ENCODE results near the gene RPL35. TPM values are rescaled to one million over a fixed set of nuclear protein-coding genes. Genes with fewer than 3 reads are reported as not detected.

The RPL35 gene
- total RNA-seq, 1 experiment from 2014 or later: 736 TPM

- Mint-ChIP-seq H3K27me3 (ENCODE audit: unreplicated experiment) (no peaks in the 10 kb centered on the region), H3K27ac (ENCODE audit: unreplicated experiment) (no peak overlapping the region), H3K4me1 (ENCODE audit: low read depth, unreplicated experiment) (no peaks in the 10 kb centered on the region), H3K36me3 (ENCODE audit: insufficient read depth, unreplicated experiment) (peaks cover 24% of the 10 kb centered on the region), H3K4me3 (ENCODE audit: low read depth, unreplicated experiment) (no peak overlapping the region), H3K9me3 (ENCODE audit: low read depth, unreplicated experiment) (no peaks in the 10 kb centered on the region)
- intact Hi-C loops (cut with micrococcal nuclease; ENCODE audit: unreplicated experiment): no loop called here
- CTCF ChIA-PET: no interaction called here
- no peak for DNase-seq
- TF ChIP-seq CTCF (IDR thresholded peaks at IDR 0.05; ENCODE audit: unreplicated experiment): no peak
- no TSS peak for BruUV-seq (replicated peaks)
These were observed 18.7 kb upstream of the RPL35 start for GRCh38 chr9:124880501-124880900.

GRCh38 chr9:124879226-124879625 is 17.5 kb upstream of the RPL35 start:
- no peaks in the 10 kb centered on the region for H3K9me3 Mint-ChIP-seq (ENCODE audit: low read depth, unreplicated experiment)
- DNase-seq: no peak
- CTCF ChIA-PET: no interaction called here
- H3K4me3 Mint-ChIP-seq (ENCODE audit: low read depth, unreplicated experiment): no peak overlapping the region
- H3K36me3 Mint-ChIP-seq (ENCODE audit: insufficient read depth, unreplicated experiment): peaks cover 33% of the 10 kb centered on the region
- intact Hi-C loops (cut with micrococcal nuclease; ENCODE audit: unreplicated experiment): no loop called here
- no peaks in the 10 kb centered on the region for H3K4me1 Mint-ChIP-seq (ENCODE audit: low read depth, unreplicated experiment)
- H3K27me3 Mint-ChIP-seq (ENCODE audit: unreplicated experiment): no peaks in the 10 kb centered on the region
- TF ChIP-seq CTCF (IDR thresholded peaks at IDR 0.05; ENCODE audit: unreplicated experiment): no peak
- H3K27ac Mint-ChIP-seq (ENCODE audit: unreplicated experiment): no peak overlapping the region
- no TSS peak for BruUV-seq (replicated peaks)

- intact Hi-C loops (cut with micrococcal nuclease; ENCODE audit: unreplicated experiment): no loop called here
- Mint-ChIP-seq H3K4me3 (ENCODE audit: low read depth, unreplicated experiment) (no peak overlapping the region), H3K4me1 (ENCODE audit: low read depth, unreplicated experiment) (no peaks in the 10 kb centered on the region), H3K9me3 (ENCODE audit: low read depth, unreplicated experiment) (no peaks in the 10 kb centered on the region), H3K36me3 (ENCODE audit: insufficient read depth, unreplicated experiment) (peaks cover 33% of the 10 kb centered on the region), H3K27ac (ENCODE audit: unreplicated experiment) (no peak overlapping the region), H3K27me3 (ENCODE audit: unreplicated experiment) (no peaks in the 10 kb centered on the region)
- no peak for DNase-seq
- TF ChIP-seq CTCF (IDR thresholded peaks at IDR 0.05; ENCODE audit: unreplicated experiment): no peak
- no TSS peak for BruUV-seq (replicated peaks)
- CTCF ChIA-PET: no interaction called here
These were observed 16.8 kb upstream of the RPL35 start for GRCh38 chr9:124878518-124878917.

- H3K4me1 Mint-ChIP-seq (ENCODE audit: low read depth, unreplicated experiment): no peaks in the 10 kb centered on the region
- BruUV-seq (replicated peaks): no TSS peak
- CTCF ChIA-PET: no interaction called here
These were observed 16.3 kb upstream of the RPL35 start for GRCh38 chr9:124878021-124878420.

More at GRCh38 chr9:124878021-124878420, 16.3 kb upstream of the RPL35 start:
- no peak overlapping the region for H3K4me3 Mint-ChIP-seq (ENCODE audit: low read depth, unreplicated experiment)
- peaks cover 31% of the 10 kb centered on the region for H3K36me3 Mint-ChIP-seq (ENCODE audit: insufficient read depth, unreplicated experiment)
- no peaks in the 10 kb centered on the region for H3K9me3 Mint-ChIP-seq (ENCODE audit: low read depth, unreplicated experiment)
- intact Hi-C loops (cut with micrococcal nuclease; ENCODE audit: unreplicated experiment): no loop called here
- no peak overlapping the region for H3K27ac Mint-ChIP-seq (ENCODE audit: unreplicated experiment)
- TF ChIP-seq CTCF (IDR thresholded peaks at IDR 0.05; ENCODE audit: unreplicated experiment): no peak
- no peaks in the 10 kb centered on the region for H3K27me3 Mint-ChIP-seq (ENCODE audit: unreplicated experiment)
- DNase-seq: no peak

All from Calu3 (cell line).